HG02852 (cell line): ENCODE data around the gene OPTN.
"Not testable (repeated sequence)": the region's sequence is repeated elsewhere in the genome, so short reads cannot be mapped to it uniquely, and the experiment has no call there.

Experiments used
- ATAC-seq: cut with Tn5 transposase; IDR thresholded peaks from one replicate; pipeline ENCODE4 v1.9.1; 2021; ENCODE audit warnings: mild to moderate bottlenecking, moderate library complexity; ENCODE audit not compliant: unreplicated experiment

Gene OPTN

GRCh38 chr10:13089345-13089744 is 10.6 kb upstream of the OPTN start:
- no peak for ATAC-seq

GRCh38 chr10:13090289-13090688 is 9.7 kb upstream of the OPTN start:
- no peak for ATAC-seq

GRCh38 chr10:13091801-13092200 is 8.2 kb upstream of the OPTN start:
- ATAC-seq, result no peak

- ATAC-seq, result no peak
These were observed 7.5 kb upstream of the OPTN start for GRCh38 chr10:13092291-13093102.

GRCh38 chr10:13094082-13094481 is 5.9 kb upstream of the OPTN start:
- not testable (repeated sequence) for ATAC-seq

- no peak for ATAC-seq
These were observed 4.9 kb upstream of the OPTN start for GRCh38 chr10:13095094-13095493.

- ATAC-seq, result no peak
These were observed 4.0 kb upstream of the OPTN start for GRCh38 chr10:13095929-13096328.

GRCh38 chr10:13099144-13099665 is 758 bp upstream of the OPTN start:
- ATAC-seq, result peak; percentile 31

GRCh38 chr10:13100349-13101294 is 659 bp downstream of the OPTN start:
- ATAC-seq, result peak; percentile 31

GRCh38 chr10:13102002-13102794 is 2.2 kb downstream of the OPTN start:
- no peak for ATAC-seq

- no peak for ATAC-seq
These were observed 3.6 kb downstream of the OPTN start for GRCh38 chr10:13103554-13103953.

GRCh38 chr10:13104697-13105096 is 4.7 kb downstream of the OPTN start:
- ATAC-seq, result no peak

- no peak for ATAC-seq
These were observed 5.2 kb downstream of the OPTN start for GRCh38 chr10:13105184-13105583.

- no peak for ATAC-seq
These were observed 6.6 kb downstream of the OPTN start for GRCh38 chr10:13106387-13107045.

- no peak for ATAC-seq
These were observed 10.9 kb downstream of the OPTN start for GRCh38 chr10:13110908-13111307.

- no peak for ATAC-seq
These were observed 13.6 kb downstream of the OPTN start for GRCh38 chr10:13113544-13113943.

- ATAC-seq, result no peak
These were observed 16.2 kb downstream of the OPTN start for GRCh38 chr10:13115832-13116803.

GRCh38 chr10:13117841-13118783 is 18.1 kb downstream of the OPTN start:
- no peak for ATAC-seq
